Fibroblast of gingiva (primary cell): ENCODE results near the gene SMG6.
A peak's percentile ranks its signal among the peaks of the same experiment; 100 is the strongest.
"Not testable (repeated sequence)": the region's sequence is repeated elsewhere in the genome, so short reads cannot be mapped to it uniquely, and the experiment has no call there.

Source experiments
- DNase-seq: peaks from one replicate; pipeline ENCODE4 v3.0.0-alpha.2; 2011; ENCODE audit warnings: low read depth

The SMG6 gene

DNA sequence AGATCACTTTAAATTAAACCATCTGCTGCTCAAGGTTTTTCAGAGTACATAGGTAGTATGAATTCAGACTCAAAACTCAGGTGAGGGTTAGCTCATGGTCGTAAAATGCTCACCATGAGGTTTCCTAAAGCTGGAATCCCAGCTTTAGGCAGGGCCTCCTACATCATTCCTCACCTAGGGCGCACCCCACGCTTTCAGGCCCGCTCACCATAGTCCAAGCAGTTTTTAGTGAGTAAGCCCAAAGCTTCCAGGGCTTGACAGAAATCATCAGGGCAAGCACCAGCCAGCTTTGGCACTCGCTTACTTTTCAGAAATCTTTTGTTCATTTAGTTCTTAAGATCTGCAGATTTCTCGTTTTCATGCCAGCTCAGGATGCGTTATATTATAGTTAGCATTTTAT, 158.9 kb downstream of the SMG6 start:
- no peak for DNase-seq

DNA sequence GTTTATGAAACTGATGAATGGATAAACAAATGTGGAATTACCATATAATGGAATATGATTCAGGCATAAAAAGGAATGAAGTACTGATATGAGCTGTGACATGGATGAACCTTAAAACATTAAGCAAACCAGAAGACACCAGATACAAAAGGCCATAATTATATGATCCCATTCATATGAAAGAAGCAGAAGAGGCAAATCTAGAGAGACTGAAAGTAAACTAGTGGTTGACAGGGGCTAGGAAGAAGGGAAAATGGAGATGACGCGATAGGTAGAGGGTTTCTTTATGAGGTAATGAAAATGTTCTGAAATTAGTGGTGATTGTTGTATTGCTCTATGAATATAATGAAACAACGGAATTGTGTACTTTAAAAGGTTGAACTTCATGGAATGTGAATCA, 160.3 kb downstream of the SMG6 start:
- DNase-seq, result no peak

DNA sequence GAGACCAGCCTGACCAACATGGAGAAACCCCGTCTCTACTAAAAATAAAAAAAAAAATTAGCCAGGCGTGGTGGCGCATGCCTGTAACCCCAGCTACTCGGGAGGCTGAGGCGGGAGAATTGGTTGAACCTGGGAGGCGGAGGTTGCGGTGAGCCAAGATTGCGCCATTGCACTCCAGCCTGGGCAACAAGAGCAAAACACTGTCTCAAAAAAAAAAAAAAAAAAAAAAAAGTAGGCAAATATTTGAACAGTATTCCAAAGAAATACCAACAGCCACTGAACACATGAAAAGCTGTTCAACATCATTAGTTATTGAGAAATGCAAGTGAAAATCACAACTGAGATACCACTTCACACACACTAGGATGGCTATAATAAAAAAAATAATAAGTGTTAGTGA, 160.9 kb downstream of the SMG6 start:
- DNase-seq, result not testable (repeated sequence)

DNA sequence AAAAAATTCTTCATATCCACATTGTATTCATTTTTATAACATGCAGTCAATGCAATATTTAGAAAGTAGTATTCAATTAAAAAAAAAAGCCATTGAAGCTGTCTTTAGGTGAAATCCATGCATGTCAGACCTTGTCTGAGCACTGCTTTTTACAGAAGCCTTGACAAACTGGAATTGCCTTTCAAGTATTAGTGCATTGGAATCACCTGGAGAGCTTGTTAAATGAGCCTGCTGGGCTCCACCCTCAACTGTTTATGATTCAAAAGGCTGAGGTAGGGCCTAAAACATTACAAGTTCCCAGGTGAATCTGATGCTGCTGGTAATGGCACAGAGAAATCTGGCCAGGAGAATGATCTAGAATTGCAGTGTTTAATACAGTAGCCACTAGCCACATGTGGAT, 162.9 kb downstream of the SMG6 start:
- DNase-seq, result no peak

DNA sequence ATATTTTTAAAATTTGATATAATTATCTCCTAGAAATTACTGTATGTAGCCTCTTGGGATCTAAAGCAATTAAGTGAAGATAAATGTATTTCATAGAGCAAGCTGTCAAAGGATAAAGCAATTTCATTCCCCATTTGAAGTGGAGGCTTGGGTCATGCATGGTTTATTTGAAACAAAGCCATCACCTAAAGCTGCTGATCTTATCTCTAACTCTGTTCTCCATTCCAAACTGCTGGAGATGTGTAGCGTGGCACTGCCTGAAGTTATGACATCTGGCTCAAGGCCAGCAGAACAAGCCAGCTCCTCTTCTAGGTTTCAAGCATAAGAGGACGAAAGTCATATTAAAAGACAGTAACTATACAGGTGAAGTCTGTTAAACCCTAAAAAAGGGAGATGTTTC, 164.8 kb downstream of the SMG6 start:
- DNase-seq, result peak; percentile 8

DNA sequence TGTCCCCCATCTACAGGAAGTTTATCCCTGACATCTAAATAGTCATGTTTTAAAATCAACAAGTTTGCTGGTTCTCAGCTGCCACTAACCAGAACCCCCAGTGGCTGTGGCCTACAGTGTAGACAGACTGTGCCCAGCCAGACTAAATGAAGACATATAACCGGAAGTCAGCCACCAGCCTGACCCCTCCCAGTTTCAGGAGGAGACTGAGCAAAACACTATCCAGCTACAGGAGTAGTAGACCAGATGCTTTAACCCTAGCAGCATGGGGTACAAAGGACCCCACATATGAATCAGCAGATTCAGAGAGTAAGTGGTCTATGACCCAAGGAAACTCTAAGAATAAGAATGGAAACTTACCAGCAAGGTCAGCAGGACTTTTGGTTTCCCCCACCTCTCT, 165.3 kb downstream of the SMG6 start:
- no peak for DNase-seq

DNA sequence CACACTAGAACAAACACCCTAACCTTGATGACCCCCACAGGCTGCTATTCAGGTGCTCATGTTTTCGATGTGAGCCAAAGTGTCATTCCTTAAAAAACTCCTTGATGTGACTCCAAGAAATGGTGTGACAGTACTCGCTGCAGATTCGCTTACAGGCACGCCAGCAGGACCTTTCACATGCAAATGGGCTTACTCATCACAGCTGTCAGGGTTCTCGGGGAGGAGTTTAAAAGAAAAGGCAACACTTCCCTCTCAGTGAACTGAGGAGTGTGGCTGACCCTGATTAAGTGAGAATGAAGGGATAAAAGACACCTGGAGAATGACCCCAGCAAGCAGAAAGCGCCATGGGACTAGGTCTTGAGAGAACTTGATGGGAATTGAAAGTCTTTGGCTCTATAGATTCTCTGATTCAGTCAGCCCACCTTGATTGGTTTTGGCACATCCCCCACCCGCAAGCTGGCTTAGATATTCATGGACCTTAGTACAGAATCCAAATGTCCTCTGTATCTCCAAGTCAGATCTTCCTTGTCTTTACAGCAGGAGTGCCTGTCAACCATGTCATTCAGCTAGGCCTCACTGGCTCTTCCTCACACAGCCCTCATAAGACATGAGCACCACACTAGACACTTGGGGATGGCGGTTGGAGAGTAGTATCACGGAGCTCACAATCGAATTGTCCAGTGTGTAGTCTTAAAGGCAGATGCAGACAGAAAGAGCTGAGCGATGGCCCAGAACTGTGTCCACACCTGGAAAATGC, 166.1 kb downstream of the SMG6 start:
- peak; percentile 39 for DNase-seq

DNA sequence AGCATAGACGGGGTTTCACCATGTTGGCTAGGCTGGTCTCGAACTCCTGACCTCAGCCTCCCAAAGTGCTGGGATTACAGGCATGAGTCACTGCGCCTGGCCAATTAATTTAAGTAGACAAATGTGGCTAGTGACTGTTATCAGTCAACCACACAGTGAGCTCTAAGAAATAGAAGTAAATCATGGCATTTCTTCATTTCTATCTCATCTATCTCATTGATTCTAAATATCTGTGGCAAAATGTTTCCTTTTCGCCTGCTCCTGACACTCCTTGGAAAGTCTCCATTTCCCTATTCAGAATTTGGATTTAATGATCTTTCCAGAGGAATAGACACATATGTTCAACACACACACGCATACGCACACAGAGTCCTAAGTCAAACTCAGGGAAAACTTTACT, 167.3 kb downstream of the SMG6 start:
- DNase-seq, result no peak

DNA sequence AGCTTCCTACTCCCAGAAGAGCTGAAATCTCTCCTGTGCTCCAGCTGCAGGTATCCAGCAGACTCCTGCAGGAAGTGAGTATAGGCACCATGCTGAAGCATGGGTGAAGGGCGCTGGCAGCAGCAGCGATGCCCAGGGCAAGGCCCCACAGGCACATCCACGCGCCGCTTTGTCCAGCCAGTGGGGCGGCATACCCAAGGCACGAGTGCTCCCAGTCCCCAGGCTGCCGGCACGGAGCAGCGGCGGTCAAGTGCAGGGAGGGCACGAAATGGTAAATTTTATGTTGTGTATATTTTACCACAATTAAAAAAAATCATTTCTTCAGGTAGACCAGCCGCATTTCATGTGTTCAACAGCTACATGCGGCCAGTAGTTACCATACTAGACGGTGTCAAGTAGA, 175.6 kb downstream of the SMG6 start:
- no peak for DNase-seq

DNA sequence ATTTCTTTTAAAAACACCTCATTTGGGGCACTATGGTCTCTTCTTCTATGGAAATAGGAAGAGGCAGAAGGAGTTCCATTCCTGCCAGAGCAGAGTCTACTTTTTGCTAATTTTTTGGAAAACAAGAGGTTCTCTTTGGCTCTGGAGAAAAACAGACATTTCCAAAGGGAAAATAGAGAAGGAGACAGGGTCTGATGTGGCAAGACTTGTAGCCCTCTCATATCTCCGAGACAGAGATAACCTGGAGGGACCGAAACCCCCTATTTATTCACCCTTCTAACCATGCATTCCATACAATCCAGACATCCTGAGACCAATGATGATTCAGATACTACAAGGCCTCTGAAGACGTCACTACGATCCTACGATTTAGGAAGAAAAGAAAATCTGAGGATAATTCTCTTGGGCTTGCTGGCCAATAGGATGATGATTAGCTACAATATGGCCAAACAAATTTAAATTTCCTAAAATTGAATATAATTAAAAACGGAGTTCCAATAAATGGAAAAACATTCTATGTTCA, 178.5 kb downstream of the SMG6 start:
- DNase-seq, result no peak

DNA sequence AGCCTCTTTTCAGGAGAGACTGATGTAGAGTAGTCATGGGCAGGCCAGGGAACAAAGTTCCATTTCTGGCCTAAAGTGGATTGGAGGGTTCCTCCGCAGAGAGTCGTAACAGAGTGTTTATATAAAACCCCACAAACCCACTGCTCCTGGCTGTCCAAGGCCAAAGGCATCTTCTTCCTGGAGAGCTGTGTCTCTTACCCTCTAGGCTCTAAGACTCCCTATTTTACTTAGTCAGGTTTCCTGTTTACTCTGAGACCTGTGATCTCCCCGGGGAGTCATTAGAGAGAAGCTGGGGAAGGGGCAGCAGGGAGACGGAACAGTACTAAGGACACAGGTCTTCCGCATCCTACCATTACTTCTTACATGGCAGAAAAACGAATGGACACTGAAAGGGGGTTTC, 179.2 kb downstream of the SMG6 start:
- no peak for DNase-seq

DNA sequence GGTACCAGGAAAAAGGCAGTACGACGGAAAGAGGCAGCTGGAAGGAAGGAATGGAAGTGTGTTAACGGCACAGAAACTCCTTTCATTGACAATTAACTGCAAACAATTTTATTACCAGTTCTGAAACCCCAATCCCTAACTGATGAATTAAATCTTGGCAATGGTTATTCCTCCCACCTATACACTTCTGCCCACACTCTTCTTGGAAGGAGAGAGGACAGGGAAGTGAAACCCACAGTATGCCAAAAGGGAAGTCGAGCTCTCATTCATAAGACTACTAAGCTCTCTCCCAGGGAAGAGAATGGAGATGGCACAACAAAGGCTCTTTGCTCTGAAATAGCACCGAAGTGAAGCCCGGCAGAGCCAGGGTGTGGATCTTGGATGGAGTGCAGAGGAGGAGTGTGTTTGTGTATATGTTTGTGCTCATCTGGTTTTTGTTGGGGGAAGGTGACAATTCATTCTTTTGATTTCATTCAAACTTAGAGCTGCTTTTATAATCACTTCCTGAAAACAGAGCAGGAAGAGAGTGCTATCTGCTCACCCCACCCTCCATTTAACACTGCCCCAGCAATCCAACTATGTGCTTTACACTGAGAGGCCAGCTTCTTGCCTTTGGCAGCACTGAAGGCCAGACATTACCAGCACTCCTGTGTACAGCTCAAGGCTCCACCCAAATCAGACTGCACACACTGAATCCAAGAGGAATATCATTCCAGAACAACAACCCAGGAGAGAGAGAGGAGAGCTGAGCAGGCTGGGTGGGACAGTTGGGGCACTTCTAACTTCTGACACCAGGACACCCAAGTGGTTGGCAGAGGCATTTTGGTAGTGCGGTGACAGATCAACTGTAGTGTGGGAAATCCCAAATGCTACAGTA, 180.0 kb downstream of the SMG6 start:
- peak; percentile 12 for DNase-seq

DNA sequence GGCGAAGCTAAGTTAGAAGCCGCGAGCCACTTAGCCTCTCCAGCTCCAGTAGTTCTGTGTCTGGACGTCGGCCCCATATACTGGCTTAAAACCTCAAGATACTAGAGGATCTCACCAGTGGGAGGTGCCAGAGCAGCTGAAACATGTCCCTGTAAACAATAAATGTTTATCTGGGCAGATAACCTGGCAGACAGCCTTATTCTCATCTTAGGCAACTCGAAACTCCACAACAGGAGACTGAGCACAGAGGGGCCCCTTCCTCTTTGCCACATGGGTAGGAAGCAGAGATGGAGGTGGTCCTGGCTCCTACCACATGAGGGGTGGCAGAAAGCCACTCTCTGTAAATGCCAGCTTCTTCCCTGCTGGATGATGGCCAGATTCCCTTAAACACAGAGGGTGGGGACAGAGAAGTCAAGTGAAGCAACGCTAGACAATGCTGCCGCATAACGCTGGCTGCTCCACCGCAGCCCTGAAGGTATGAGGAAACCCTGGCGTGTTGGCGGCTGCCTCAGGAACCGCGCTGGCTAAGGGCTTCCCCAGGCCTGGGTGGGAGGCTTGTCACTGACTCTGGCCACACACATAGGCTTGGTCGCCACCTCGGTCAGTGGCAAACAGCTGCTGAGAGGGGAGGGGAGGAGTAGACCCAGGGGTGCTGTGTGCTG, 180.8 kb downstream of the SMG6 start:
- DNase-seq, result peak; percentile 83

DNA sequence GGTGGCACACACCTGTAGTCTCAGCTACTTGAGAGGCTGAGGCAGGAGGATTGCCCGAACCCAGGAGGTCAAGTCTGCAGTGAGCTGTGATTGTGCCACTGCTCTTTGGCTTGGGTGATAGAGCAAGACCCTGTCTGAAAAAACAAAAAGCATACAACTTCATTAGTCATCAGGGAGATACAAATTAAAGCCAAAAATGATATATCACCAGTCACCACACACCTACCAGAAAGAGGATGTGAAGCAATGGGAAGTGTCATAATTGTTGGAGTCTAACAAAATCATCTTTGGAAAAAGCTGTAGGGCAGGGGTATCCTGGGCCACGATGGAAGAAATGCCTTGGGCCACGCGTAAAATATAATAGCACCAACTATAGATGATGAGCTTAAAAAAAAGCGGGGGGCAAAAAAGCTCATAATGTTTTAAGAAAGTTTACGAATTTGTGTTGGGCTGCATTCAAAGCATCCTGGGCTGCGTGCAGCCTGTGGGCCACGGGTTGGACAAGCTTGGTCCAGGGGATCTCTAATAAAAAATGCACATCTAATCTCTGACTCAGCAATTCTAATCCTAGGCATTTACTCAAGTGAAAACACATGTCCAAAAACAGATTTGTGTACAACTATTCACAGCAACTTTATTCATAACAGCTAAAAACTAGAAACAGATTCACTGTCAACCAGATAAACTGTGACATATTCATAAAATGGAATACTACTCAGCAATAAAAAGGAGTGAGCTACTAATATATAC, 182.8 kb downstream of the SMG6 start:
- peak; percentile 78 for DNase-seq

DNA sequence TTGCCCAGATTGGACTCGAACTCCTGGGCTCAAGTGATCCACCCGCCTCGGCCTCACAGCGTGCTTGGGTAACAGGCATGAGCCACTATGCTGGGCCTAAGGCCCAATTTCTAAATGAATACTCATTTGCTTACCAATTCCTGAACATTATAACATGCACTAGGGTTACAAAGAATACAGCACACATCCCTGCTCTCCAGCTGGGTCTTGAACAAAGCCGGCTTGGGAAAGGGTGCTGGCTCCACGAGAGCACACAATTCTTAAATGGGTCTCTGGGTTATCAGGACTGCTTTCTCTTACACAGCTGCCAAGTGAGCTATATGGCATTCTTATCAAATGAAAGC, 190.3 kb downstream of the SMG6 start:
- DNase-seq, result peak; percentile 30

DNA sequence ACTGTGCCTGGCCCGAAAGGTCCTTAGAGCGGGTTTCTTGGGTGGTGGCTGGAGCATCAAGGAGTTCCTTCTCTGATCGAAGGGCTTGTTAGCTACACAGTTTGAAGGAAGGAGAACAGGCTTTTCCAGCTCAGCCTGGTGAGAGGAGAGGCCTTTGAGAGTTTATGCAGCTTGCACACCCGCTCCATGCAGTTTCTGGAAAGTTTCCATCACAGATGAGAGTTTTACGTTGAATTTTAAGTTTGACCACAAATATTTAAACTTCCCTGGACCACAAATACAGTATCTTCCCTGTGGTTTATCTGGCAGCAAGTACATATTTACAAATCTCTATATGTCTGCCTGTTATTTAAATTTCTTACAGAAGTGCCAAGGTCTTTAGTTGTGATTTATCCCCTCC, 191.9 kb downstream of the SMG6 start:
- peak; percentile 12 for DNase-seq

DNA sequence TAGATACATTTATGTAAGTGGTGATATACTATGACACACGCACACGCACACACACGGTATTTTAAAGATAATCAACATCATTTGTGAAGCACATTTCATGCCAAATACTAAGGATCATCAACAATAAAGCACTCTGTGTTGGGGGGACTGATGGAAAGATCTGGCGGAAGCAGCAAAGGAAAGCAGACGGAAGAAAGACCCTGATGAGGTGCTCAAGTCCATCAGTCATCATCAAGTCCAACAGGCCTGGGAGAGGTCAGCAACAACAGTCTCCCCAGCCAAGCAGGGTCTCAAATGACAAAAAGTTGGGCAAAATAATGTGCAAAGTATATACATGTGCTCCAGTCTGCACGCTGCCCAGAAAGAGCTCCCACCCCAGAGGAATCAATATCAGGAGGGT, 193.1 kb downstream of the SMG6 start:
- no peak for DNase-seq

DNA sequence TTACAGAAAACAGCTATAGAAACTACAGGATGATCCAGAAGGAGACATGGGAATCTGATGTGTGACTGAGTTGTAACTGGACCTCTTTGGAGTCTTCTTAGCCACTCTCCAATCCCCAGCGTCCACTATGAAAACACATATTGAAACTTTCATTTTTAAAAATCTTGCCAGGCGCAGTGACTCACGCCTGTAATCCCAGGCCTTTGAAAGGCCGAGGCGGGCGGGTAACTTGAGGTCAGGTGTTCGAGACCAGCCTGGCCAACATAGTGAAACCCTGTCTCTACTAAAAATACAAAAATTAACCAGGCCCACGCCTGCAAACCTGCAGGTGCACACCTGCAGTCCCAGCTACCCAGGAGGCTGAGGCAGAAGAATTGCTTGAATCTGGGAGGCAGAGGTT, 195.4 kb downstream of the SMG6 start:
- DNase-seq, result peak; percentile 40

DNA sequence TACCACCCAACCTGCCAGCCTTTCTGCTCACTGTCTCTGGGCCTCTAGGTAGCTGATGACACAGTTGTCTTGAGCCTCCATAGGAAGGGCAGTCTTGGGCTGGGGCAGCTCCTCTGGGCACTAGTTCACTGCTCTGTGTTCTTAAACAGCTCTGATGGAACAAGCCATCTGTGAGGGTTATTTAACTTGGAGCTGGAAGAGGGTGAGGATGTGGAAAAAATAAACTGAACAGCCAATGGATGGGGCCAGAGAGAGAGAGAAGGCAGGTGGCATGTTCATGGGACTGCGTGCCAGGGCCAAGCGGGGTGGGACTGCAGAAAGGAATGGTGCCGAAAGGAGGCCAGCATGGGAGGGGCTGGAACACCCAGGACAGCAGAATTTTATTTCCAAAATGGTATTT, 196.1 kb downstream of the SMG6 start:
- no peak for DNase-seq

DNA sequence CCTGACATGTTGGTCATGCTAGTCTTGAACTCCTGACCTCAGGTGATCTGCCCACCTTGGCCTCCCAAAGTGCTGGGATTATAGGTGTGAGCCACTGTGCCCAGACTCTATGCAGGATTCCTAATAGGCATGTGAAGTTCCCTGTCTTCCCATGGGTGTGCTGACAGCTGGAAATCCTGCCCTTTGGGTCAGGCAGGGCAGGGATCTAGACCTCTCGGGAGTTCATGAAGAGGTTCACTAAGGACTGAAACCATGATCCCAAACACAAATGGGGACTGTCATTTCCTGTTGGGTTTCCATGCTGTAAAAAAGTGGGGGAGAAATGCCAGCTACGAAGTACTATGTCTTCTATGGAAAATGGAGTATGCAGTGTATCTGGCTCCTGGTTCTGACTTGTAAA, 196.5 kb downstream of the SMG6 start:
- DNase-seq, result no peak

DNA sequence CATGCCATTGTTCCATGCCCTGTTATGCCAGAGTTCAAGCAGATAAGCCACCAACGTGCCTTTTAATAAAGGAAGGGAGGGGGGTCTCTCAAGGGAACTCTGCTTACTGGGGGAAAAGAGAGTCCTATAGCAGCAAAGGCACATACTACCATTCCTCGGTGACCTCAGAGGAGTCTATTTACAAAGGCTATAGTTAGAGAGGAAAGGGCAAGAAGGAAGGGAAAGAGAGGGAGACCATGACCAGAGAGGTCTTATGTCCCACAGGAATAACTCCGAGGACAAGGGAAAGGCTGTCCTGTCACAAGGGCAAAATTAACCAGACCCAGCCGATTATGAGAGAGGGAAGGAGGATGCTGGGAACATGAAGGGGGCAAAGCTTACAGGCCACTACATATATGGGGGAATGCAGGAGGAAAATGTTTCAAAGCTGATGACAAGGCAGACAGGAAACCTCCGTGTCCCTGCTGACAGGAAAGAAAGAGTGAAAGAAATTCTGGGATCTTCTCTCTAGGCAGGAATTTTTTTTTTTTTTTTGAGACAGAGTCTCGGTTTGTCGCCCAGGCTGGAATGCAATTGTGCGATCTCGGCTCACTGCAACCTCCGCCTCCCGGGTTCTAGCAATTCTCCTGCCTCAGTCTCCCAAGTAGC, 197.2 kb downstream of the SMG6 start:
- no peak for DNase-seq

DNA sequence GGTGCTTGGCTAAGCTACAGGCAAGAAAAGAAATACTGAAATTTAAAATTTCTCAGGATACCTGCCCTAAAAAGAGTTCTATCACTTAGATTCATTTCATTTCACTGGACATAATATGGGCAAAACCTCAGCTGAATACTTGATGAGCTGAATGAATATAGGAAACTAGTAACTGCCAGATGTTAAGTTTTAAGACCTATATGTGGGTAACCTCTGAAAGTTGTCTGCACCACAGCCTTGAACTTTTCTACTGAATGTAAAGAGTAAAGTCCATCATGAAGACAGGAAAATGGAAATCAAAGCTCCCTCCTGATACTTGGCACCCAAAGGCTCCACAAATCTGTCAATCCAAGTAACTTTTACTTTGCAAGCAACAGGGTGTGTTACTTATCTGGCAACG, 197.9 kb downstream of the SMG6 start:
- no peak for DNase-seq
